ENCODE data around the gene TMEM132C.

DNA sequence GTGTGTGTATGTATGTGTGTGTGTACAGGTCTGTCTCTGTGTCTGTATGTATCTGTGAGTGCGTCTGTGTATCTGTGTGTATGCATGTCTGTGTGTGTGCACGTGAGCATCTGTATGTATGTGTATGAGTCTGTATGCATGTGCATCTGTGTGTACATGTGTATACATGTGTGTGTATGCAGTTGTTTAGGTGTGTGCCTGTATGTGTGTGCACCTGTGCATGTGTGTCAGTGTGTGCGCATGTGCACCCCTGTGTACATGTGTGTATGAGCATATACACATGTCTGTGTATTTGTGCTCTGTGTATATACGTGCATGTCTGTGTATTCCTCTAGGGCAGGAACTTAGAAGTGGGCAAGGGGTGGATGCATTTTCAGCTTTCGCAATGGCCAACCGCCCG, 116.0 kb downstream of the TMEM132C start:
- TF ChIP-seq, protein P1, sequence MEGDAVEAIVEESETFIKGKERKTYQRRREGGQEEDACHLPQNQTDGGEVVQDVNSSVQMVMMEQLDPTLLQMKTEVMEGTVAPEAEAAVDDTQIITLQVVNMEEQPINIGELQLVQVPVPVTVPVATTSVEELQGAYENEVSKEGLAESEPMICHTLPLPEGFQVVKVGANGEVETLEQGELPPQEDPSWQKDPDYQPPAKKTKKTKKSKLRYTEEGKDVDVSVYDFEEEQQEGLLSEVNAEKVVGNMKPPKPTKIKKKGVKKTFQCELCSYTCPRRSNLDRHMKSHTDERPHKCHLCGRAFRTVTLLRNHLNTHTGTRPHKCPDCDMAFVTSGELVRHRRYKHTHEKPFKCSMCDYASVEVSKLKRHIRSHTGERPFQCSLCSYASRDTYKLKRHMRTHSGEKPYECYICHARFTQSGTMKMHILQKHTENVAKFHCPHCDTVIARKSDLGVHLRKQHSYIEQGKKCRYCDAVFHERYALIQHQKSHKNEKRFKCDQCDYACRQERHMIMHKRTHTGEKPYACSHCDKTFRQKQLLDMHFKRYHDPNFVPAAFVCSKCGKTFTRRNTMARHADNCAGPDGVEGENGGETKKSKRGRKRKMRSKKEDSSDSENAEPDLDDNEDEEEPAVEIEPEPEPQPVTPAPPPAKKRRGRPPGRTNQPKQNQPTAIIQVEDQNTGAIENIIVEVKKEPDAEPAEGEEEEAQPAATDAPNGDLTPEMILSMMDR (IDR thresholded peaks at IDR 0.05), result no peak
- TF ChIP-seq POLR2A (IDR thresholded peaks at IDR 0.05) (no peak), EP300 (IDR thresholded peaks at IDR 0.05) (no peak)
